Activated CD8-positive, alpha-beta memory T cell treated with anti-CD3 and anti-CD28 coated beads for 1 hour (primary cell): ENCODE measurements around the gene CYP2R1.

ENCODE experiments used
- DNase-seq, 2 donors: peaks; one replicate each; pipeline ENCODE4 v3.0.0-alpha.2; 2020; ENCODE audit warnings: low read depth in 1 of 2; ENCODE audit errors: extremely low read depth in 1 of 2

Gene CYP2R1

DNA sequence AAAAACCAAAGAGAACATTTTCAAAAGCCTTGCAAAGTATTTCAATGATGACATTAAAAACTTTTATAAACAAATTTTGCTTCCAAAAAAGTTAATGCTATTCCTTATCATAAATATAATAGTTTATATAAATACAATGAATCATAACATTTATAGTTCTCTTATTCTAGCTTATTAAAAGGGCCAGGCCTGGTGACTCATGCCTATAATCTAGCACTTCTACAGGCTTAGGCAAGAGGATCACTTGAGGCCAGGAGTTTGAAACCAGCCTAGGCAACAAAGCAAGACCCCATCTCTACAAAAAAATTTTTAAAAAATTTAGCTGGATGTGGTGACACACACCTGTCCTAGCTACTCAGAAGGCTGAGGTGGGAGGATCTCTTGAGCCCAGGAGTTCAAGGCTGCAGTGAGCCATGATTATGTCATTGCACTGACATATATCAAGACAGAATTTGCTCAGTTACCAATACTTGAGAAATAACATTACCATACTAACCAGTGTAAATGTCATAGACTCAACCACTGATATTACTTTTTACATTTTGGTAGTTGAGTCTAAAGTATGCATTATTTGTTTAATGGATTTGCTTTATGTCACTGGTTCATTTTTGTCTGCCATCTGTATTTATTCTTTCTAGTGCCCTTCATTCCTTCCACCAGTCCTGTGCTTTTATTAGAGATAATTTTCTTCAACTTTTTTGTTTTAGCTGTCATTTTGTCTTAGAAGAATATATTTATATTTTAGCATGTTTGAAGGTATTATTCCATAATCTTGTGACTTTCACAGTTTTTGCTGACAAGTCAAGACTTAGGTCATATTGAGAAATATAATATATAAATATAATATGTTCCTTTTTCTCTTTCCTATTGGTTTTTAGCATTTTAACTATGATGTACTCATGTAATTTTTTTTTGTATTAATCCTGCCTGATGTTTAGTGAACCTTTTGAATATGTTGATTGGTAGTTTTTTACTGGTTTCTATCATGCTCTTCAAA lies 56.2 kb downstream of the CYP2R1 start:
- DNase-seq = no peak
